ENCODE measurements around the gene TARS3.

GRCh38 chr15:101615986-101616848 lies 108.1 kb downstream of the TARS3 start:
- TF ChIP-seq POLR2AphosphoS5 (IDR thresholded peaks at IDR 0.05; ENCODE audit: borderline replicate concordance, low read depth, low read length) (peak; percentile 23; the same call in 1 of the 2 replicates), EZH2 (IDR thresholded peaks at IDR 0.05) (no peak), FOXP2 (optimal IDR thresholded peaks at IDR 0.05; ENCODE audit: control extremely low read depth, extremely low read length, insufficient read depth) (no peak)

All from SK-N-MC (cell line).